Esophagus muscularis mucosa (tissue), 3 donors: ENCODE results near the gene PPARA.

Experiments
- POLR2A ChIP-seq: fragments of 450-650 bp; IDR thresholded peaks from one replicate; pipeline ENCODE4 v1.6.1; 2017; ENCODE audit warnings: antibody characterized with exemption, moderate library complexity, mild to moderate bottlenecking, low read depth
- POLR2AphosphoS5 ChIP-seq, 2 donors: sonication (generic); formaldehyde crosslinking; IDR thresholded peaks; one replicate each; pipeline ENCODE4 v1.6.1; 2017; ENCODE audit warnings: antibody characterized with exemption in 2 of 2
- TF ChIP-seq, protein P1 (sequence below), 3 experiments: fragments of 200-600 bp in 2 of 3; fragments of 450-650 bp in 1 of 3; sonication (generic) in 2 of 3; IDR thresholded peaks; one replicate each; pipeline ENCODE4 v1.5.1; 2017 to 2019; ENCODE audit warnings: antibody characterized with exemption in 3 of 3, mild to moderate bottlenecking in 2 of 3, moderate library complexity in 1 of 3

- TF ChIP-seq, protein P1, sequence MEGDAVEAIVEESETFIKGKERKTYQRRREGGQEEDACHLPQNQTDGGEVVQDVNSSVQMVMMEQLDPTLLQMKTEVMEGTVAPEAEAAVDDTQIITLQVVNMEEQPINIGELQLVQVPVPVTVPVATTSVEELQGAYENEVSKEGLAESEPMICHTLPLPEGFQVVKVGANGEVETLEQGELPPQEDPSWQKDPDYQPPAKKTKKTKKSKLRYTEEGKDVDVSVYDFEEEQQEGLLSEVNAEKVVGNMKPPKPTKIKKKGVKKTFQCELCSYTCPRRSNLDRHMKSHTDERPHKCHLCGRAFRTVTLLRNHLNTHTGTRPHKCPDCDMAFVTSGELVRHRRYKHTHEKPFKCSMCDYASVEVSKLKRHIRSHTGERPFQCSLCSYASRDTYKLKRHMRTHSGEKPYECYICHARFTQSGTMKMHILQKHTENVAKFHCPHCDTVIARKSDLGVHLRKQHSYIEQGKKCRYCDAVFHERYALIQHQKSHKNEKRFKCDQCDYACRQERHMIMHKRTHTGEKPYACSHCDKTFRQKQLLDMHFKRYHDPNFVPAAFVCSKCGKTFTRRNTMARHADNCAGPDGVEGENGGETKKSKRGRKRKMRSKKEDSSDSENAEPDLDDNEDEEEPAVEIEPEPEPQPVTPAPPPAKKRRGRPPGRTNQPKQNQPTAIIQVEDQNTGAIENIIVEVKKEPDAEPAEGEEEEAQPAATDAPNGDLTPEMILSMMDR (IDR thresholded peaks at IDR 0.05), result no peak
- TF ChIP-seq POLR2A (no peak), POLR2AphosphoS5 (IDR thresholded peaks at IDR 0.05) (no peak)
Observed at GRCh38 chr22:46132830-46133587, 17.3 kb upstream of the PPARA start.
